Neural crest cell (in vitro differentiated cells): Measurements from ENCODE around the gene SEMA4D. TPM values are rescaled to one million over a fixed set of nuclear protein-coding genes. Genes with fewer than 3 reads are reported as not detected.

Experiments used
- DNase-seq: peaks from one replicate; pipeline ENCODE4 v3.0.0; 2021; ENCODE audit warnings: low read depth, mixed read lengths, low spot score
- H3K27ac Mint-ChIP-seq: one replicate; pipeline ENCODE4 v1.8.0; 2021; ENCODE audit warnings: mild to moderate bottlenecking, mixed read lengths; ENCODE audit not compliant: unreplicated experiment
- H3K27me3 Mint-ChIP-seq: 2 replicates; pipeline ENCODE4 v1.8.0; 2021; ENCODE audit warnings: low read depth, mild to moderate bottlenecking, mixed read lengths
- H3K36me3 Mint-ChIP-seq: 2 replicates; pipeline ENCODE4 v1.8.0; 2021; ENCODE audit warnings: low read depth, mild to moderate bottlenecking, mixed read lengths
- H3K4me1 Mint-ChIP-seq: 2 replicates; pipeline ENCODE4 v1.8.0; 2021; ENCODE audit warnings: mixed read lengths
- H3K4me3 Mint-ChIP-seq: one replicate; pipeline ENCODE4 v1.8.0; 2021; ENCODE audit warnings: mild to moderate bottlenecking, mixed read lengths
- H3K9me3 Mint-ChIP-seq: 2 replicates; pipeline ENCODE4 v1.8.0; 2021; ENCODE audit warnings: mixed read lengths
- total RNA-seq: library from RNA; stranded (reverse); gene quantifications from 2 replicates; pipeline ENCODE4 v1.2.1, GENCODE V29; 2021
- TF ChIP-seq, protein P1 (sequence below): fragments of 200-600 bp; sonication (generic); conservative IDR thresholded peaks from 2 replicates; pipeline ENCODE4 v1.5.0; 2021; ENCODE audit warnings: antibody characterized with exemption, mild to moderate bottlenecking

Gene SEMA4D
- total RNA-seq, 1 donor from 2014 or later, result 33.5 TPM

DNA sequence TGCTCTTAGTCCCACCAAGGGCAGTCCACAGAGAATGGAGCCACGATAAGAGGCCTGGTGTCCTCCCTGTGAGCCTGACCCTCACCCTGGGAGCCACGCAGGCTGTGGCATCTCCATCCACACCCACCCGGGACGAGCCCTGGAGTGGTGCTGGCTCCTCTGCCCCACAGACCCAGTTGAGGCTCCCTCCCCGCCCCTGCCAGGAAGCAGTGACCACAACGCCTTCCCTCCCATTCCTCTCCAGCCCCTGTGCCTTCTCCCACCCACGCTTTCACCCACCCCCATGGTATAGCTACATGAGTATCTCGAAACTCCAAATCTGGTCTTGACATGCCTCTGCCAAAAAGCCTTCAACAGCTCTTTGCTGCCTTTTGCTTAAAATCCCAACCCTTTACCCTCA is 57.9 kb downstream of the SEMA4D start:
- Mint-ChIP-seq H3K27ac (no peak overlapping the region), H3K27me3 (peaks cover 5% of the 10 kb centered on the region), H3K9me3 (no peaks in the 10 kb centered on the region), H3K36me3 (no peaks in the 10 kb centered on the region), H3K4me1 (peaks cover 32% of the 10 kb centered on the region), H3K4me3 (no peak overlapping the region)
- TF ChIP-seq, protein P1, sequence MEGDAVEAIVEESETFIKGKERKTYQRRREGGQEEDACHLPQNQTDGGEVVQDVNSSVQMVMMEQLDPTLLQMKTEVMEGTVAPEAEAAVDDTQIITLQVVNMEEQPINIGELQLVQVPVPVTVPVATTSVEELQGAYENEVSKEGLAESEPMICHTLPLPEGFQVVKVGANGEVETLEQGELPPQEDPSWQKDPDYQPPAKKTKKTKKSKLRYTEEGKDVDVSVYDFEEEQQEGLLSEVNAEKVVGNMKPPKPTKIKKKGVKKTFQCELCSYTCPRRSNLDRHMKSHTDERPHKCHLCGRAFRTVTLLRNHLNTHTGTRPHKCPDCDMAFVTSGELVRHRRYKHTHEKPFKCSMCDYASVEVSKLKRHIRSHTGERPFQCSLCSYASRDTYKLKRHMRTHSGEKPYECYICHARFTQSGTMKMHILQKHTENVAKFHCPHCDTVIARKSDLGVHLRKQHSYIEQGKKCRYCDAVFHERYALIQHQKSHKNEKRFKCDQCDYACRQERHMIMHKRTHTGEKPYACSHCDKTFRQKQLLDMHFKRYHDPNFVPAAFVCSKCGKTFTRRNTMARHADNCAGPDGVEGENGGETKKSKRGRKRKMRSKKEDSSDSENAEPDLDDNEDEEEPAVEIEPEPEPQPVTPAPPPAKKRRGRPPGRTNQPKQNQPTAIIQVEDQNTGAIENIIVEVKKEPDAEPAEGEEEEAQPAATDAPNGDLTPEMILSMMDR, result no peak
- no peak for DNase-seq

DNA sequence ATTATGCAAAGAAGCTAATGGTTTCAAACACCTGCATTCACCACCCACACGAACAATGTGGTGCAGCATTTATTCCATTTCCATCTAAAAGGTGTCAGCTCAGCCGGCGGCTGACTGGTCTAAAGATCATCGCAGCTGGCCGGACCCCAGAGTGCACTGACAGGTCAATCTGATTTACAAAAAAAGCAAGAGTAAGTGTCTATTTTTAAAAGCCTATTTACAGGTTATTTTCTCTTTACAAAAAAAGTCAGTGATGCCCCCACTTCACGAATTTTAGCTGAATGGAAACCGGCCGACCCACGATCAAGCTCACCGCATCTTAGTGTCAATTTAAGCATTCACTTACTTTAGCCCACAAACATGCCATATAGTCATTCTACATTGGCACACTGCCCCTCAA is 58.3 kb downstream of the SEMA4D start:
- Mint-ChIP-seq H3K4me1 (peaks cover 27% of the 10 kb centered on the region), H3K27me3 (peaks cover 5% of the 10 kb centered on the region), H3K4me3 (no peak overlapping the region), H3K9me3 (no peaks in the 10 kb centered on the region), H3K36me3 (no peaks in the 10 kb centered on the region), H3K27ac (no peak overlapping the region)
- TF ChIP-seq, protein P1, result no peak
- no peak for DNase-seq

DNA sequence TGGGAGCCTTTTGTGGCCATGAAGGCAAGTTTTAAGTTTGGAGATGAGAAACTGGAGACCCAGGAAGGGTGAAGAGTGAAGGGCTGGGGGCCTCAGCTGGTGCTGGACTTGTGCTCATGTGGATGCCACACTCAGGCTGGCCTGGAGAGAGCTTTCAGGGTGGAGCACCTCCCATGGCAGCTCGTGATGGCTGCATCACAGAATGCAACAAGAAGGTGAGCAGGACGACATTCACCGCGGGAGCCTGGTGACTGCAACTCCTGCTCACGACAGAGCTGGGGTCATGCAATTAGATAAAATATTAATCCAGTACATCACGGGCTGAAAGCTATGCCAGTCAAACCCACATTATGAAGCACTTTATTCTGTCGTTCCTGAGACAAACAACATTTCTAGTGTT is 59.7 kb downstream of the SEMA4D start:
- peaks cover 20% of the 10 kb centered on the region for H3K4me1 Mint-ChIP-seq
- DNase-seq, result no peak

DNA sequence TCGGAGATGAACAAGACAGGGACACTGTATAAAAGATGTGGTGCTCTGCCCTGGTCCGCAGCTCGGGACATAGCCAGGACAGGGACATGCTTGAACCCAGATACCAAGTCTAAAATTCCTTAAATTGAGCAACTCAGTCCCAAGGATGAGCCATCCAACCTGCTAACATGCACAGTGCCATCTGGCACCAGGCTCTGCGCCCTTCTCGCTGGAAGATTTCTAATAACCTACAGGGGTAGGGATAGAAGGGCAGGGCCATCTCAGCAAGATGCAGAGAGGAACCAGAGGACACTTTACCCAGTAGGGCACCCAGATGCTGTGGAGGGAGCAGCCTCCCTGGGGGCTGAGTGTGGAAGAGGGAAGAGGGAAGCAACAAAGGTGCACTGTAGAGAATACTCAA is 60.1 kb downstream of the SEMA4D start:
- TF ChIP-seq, protein P1, result no peak
- Mint-ChIP-seq H3K27me3 (peaks cover 5% of the 10 kb centered on the region), H3K4me1 (peaks cover 20% of the 10 kb centered on the region), H3K9me3 (no peaks in the 10 kb centered on the region), H3K4me3 (no peak overlapping the region), H3K36me3 (no peaks in the 10 kb centered on the region), H3K27ac (no peak overlapping the region)
- DNase-seq, result no peak

More for the DNA sequence above, 59.7 kb downstream of the SEMA4D start:
- Mint-ChIP-seq H3K27me3 (peaks cover 5% of the 10 kb centered on the region), H3K27ac (no peak overlapping the region), H3K4me3 (no peak overlapping the region), H3K9me3 (no peaks in the 10 kb centered on the region), H3K36me3 (no peaks in the 10 kb centered on the region)
- TF ChIP-seq, protein P1, result no peak

DNA sequence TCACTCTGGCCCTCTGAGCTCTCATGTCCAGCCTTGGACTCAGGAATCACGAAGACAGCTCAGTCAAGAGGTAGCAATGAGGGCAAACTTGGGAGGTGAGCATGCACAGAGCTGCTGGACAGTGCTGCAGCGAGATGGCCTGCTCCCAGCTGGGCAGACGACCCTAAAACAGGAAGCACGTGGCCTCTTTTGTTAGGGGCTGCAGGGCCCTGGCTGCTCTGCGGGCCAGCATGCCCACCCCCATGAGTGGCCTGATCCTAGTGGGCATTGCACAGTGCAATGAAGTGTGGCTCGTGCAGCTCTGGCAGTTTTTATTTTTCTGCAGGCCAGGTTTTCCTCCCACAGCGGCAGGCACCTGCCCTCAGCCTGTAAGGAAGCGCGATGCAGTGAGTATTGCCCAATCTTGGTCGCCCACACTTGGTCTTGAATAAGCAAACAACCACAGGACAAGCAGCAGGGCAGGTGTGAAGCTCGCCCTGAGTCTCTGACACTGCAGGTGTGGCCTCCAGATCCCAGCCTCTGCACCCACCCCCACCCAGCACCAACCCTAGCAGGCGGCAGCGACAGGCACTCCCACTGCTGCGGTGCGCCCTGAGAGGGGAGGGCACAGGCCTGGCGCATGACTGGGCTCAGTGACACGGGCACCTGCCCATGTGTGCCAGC is 60.8 kb downstream of the SEMA4D start:
- TF ChIP-seq, protein P1, result no peak
- Mint-ChIP-seq H3K4me3 (no peak overlapping the region), H3K27me3 (peaks cover 5% of the 10 kb centered on the region), H3K4me1 (peaks cover 20% of the 10 kb centered on the region), H3K27ac (peak overlapping the region; percentile 88), H3K36me3 (no peaks in the 10 kb centered on the region), H3K9me3 (no peaks in the 10 kb centered on the region)
- DNase-seq, result no peak
